HG03039 (cell line): Measurements from ENCODE around the gene PRRC1.

Source experiments
- ATAC-seq: cut with Tn5 transposase; IDR thresholded peaks from one replicate; pipeline ENCODE4 v1.9.1; 2021; ENCODE audit warnings: mild to moderate bottlenecking, moderate library complexity; ENCODE audit not compliant: unreplicated experiment

Gene PRRC1

GRCh38 chr5:127602481-127602880 is 85.0 kb downstream of the PRRC1 start:
- no peak for ATAC-seq

GRCh38 chr5:127602896-127603844 is 85.7 kb downstream of the PRRC1 start:
- no peak for ATAC-seq
